ENCODE results near the gene SMURF2. TPM values are rescaled to one million over a fixed set of nuclear protein-coding genes. Genes with fewer than 3 reads are reported as not detected.

SMURF2 gene
- total RNA-seq, 1 donor from 2014 or later: 126 TPM

- Histone ChIP-seq H3K9ac (ENCODE audit: low read length) (no peak overlapping the region), H3K4me2 (ENCODE audit: low read length) (no peak overlapping the region), H3K36me3 (ENCODE audit: insufficient read depth, low read length) (peaks cover 53% of the 10 kb centered on the region), H3K27me3 (ENCODE audit: insufficient read depth, low read length) (no peaks in the 10 kb centered on the region), H2AFZ (ENCODE audit: low read depth, low read length) (no peak overlapping the region), H3K4me3 (ENCODE audit: insufficient read depth, low read depth, low read length) (no peak overlapping the region), H3K79me2 (ENCODE audit: insufficient read depth, low read length) (peaks cover 94% of the 10 kb centered on the region), H3K9me3 (ENCODE audit: insufficient read depth, low read depth, low read length) (no peaks in the 10 kb centered on the region), H3K27ac (ENCODE audit: low read depth, low read length) (no peak overlapping the region), H3K4me1 (ENCODE audit: insufficient read depth, low read length) (no peaks in the 10 kb centered on the region), H4K20me1 (ENCODE audit: insufficient read depth, low read length) (peaks cover 39% of the 10 kb centered on the region)
- DNase-seq (ENCODE audit: low read depth) (no peak), FAIRE-seq (no peak)
- Mint-ChIP-seq H3K4me1 (ENCODE audit: low read depth, unreplicated experiment) (no peaks in the 10 kb centered on the region), H3K4me3 (ENCODE audit: unreplicated experiment) (no peak overlapping the region), H3K36me3 (ENCODE audit: low read depth, unreplicated experiment) (peaks cover 14% of the 10 kb centered on the region), H3K27me3 (ENCODE audit: low read depth, unreplicated experiment) (no peaks in the 10 kb centered on the region), H3K27ac (ENCODE audit: unreplicated experiment) (no peak overlapping the region), H3K9me3 (ENCODE audit: unreplicated experiment) (no peaks in the 10 kb centered on the region)
- TF ChIP-seq CTCF (IDR thresholded peaks at IDR 0.05; ENCODE audit: insufficient read depth, low read depth, low read length) (no peak), EZH2 (IDR thresholded peaks at IDR 0.05; ENCODE audit: insufficient read depth, low read length) (no peak)
Measured at GRCh38 chr17:64591944-64592343, 70.2 kb downstream of the SMURF2 start.

- peaks cover 9% of the 10 kb centered on the region for H3K4me1 Mint-ChIP-seq (ENCODE audit: low read depth, unreplicated experiment)
- Histone ChIP-seq H3K36me3 (ENCODE audit: insufficient read depth, low read length) (peaks cover 33% of the 10 kb centered on the region), H3K4me3 (ENCODE audit: insufficient read depth, low read depth, low read length) (no peak overlapping the region), H3K4me1 (ENCODE audit: insufficient read depth, low read length) (peaks cover 2% of the 10 kb centered on the region), H3K9me3 (ENCODE audit: insufficient read depth, low read depth, low read length) (no peaks in the 10 kb centered on the region), H3K4me2 (ENCODE audit: low read length) (no peak overlapping the region), H3K9ac (ENCODE audit: low read length) (no peak overlapping the region), H3K27me3 (ENCODE audit: insufficient read depth, low read length) (no peaks in the 10 kb centered on the region), H3K27ac (ENCODE audit: low read depth, low read length) (no peak overlapping the region), H3K79me2 (ENCODE audit: insufficient read depth, low read length) (peaks cover 71% of the 10 kb centered on the region), H2AFZ (ENCODE audit: low read depth, low read length) (no peak overlapping the region), H4K20me1 (ENCODE audit: insufficient read depth, low read length) (peaks cover 31% of the 10 kb centered on the region)
- no peak overlapping the region for H3K27ac Mint-ChIP-seq (ENCODE audit: unreplicated experiment)
- DNase-seq (ENCODE audit: low read depth): no peak
- H3K27me3 Mint-ChIP-seq (ENCODE audit: low read depth, unreplicated experiment): no peaks in the 10 kb centered on the region
- H3K4me3 Mint-ChIP-seq (ENCODE audit: unreplicated experiment): no peak overlapping the region
- no peak for FAIRE-seq
- TF ChIP-seq EZH2 (IDR thresholded peaks at IDR 0.05; ENCODE audit: insufficient read depth, low read length) (no peak), CTCF (IDR thresholded peaks at IDR 0.05; ENCODE audit: insufficient read depth, low read depth, low read length) (no peak)
- H3K36me3 Mint-ChIP-seq (ENCODE audit: low read depth, unreplicated experiment): peaks cover 19% of the 10 kb centered on the region
- H3K9me3 Mint-ChIP-seq (ENCODE audit: unreplicated experiment): no peaks in the 10 kb centered on the region
Measured at GRCh38 chr17:64585146-64585545, 77.0 kb downstream of the SMURF2 start.

GRCh38 chr17:64583038-64583437 lies 79.1 kb downstream of the SMURF2 start:
- no peak overlapping the region for H3K27ac ChIP-seq (ENCODE audit: low read depth, low read length)
- H3K4me3 Mint-ChIP-seq (ENCODE audit: unreplicated experiment): no peak overlapping the region
- TF ChIP-seq EZH2 (IDR thresholded peaks at IDR 0.05; ENCODE audit: insufficient read depth, low read length) (no peak), CTCF (IDR thresholded peaks at IDR 0.05; ENCODE audit: insufficient read depth, low read depth, low read length) (no peak)
- peaks cover 52% of the 10 kb centered on the region for H3K36me3 ChIP-seq (ENCODE audit: insufficient read depth, low read length)
- no peak overlapping the region for H3K9ac ChIP-seq (ENCODE audit: low read length)
- no peaks in the 10 kb centered on the region for H3K27me3 ChIP-seq (ENCODE audit: insufficient read depth, low read length)
- H3K79me2 ChIP-seq (ENCODE audit: insufficient read depth, low read length): peaks cover 72% of the 10 kb centered on the region
- no peaks in the 10 kb centered on the region for H3K27me3 Mint-ChIP-seq (ENCODE audit: low read depth, unreplicated experiment)
- DNase-seq (ENCODE audit: low read depth) (no peak), FAIRE-seq (no peak)
- no peak overlapping the region for H3K4me2 ChIP-seq (ENCODE audit: low read length)
- H4K20me1 ChIP-seq (ENCODE audit: insufficient read depth, low read length): peaks cover 34% of the 10 kb centered on the region
- no peak overlapping the region for H3K4me3 ChIP-seq (ENCODE audit: insufficient read depth, low read depth, low read length)
- peaks cover 11% of the 10 kb centered on the region for H3K4me1 Mint-ChIP-seq (ENCODE audit: low read depth, unreplicated experiment)
- H3K9me3 Mint-ChIP-seq (ENCODE audit: unreplicated experiment): no peaks in the 10 kb centered on the region
- H3K27ac Mint-ChIP-seq (ENCODE audit: unreplicated experiment): peak overlapping the region; percentile 72
- peaks cover 2% of the 10 kb centered on the region for H3K4me1 ChIP-seq (ENCODE audit: insufficient read depth, low read length)
- no peaks in the 10 kb centered on the region for H3K9me3 ChIP-seq (ENCODE audit: insufficient read depth, low read depth, low read length)
- H3K36me3 Mint-ChIP-seq (ENCODE audit: low read depth, unreplicated experiment): peaks cover 16% of the 10 kb centered on the region
- H2AFZ ChIP-seq (ENCODE audit: low read depth, low read length): no peak overlapping the region

Measured in astrocyte (in vitro differentiated cells and primary cell).